ENCODE measurements around the gene PNPLA3. TPM values are rescaled to one million over a fixed set of nuclear protein-coding genes. Genes with fewer than 3 reads are reported as not detected.

The PNPLA3 gene
- total RNA-seq, 1 donor from 2014 or later = 1.6 TPM

GRCh38 chr22:43996981-43997265, 73.3 kb downstream of the PNPLA3 start:
- no peak for DNase-seq (ENCODE audit: low spot score)
- intact Hi-C loops (cut with micrococcal nuclease) = loop anchor here (1.0 to 5.0 kb wide), 2 partner anchors 26 to 185 kb away; partner anchors contain the start of gene PARVG
- peak overlapping the region; percentile 16 for H3K27ac Mint-ChIP-seq
- peaks cover 33% of the 10 kb centered on the region for H3K36me3 Mint-ChIP-seq (ENCODE audit: low read depth)
- H3K27me3 Mint-ChIP-seq (ENCODE audit: insufficient read depth) = no peaks in the 10 kb centered on the region
- no peaks in the 10 kb centered on the region for H3K9me3 Mint-ChIP-seq
- H3K4me3 Mint-ChIP-seq = peak overlapping the region; percentile 90
- peaks cover 27% of the 10 kb centered on the region for H3K4me1 Mint-ChIP-seq (ENCODE audit: low read depth)

Other genes starting within 250 kb of the PNPLA3 start
- 0.17 TPM in 1 of 2 replicates, not detected in the other for gene EFCAB6, start 111.5 kb upstream of the PNPLA3 start, total RNA-seq
- not detected in 2 replicates for gene SULT4A1, start 61.3 kb upstream of the PNPLA3 start, total RNA-seq
- gene PNPLA5, start 31.8 kb upstream of the PNPLA3 start, total RNA-seq = not detected in 2 replicates
- gene SAMM50, start 31.6 kb downstream of the PNPLA3 start, total RNA-seq = 60.6 and 63.0 TPM in 2 replicates
- gene PARVB, start 100.5 kb downstream of the PNPLA3 start, total RNA-seq = 91.6 and 91.7 TPM in 2 replicates